Placental epithelial cell (primary cell): ENCODE measurements around the gene PPA2. TPM values are rescaled to one million over a fixed set of nuclear protein-coding genes. Genes with fewer than 3 reads are reported as not detected.

Experiments used
- small RNA-seq: library from RNA; depleted of rRNA; stranded (forward); fragments of <200 nt; gene quantifications from one replicate; pipeline ENCODE3, GENCODE V24; 2012
- total RNA-seq: library from RNA; depleted of rRNA; stranded (reverse); fragments of >200 nt; gene quantifications from 2 replicates; pipeline ENCODE4 v1.2.3, GENCODE V29; 2012

Gene PPA2
- 74.2 and 76.8 TPM in 2 replicates for total RNA-seq

DNA sequence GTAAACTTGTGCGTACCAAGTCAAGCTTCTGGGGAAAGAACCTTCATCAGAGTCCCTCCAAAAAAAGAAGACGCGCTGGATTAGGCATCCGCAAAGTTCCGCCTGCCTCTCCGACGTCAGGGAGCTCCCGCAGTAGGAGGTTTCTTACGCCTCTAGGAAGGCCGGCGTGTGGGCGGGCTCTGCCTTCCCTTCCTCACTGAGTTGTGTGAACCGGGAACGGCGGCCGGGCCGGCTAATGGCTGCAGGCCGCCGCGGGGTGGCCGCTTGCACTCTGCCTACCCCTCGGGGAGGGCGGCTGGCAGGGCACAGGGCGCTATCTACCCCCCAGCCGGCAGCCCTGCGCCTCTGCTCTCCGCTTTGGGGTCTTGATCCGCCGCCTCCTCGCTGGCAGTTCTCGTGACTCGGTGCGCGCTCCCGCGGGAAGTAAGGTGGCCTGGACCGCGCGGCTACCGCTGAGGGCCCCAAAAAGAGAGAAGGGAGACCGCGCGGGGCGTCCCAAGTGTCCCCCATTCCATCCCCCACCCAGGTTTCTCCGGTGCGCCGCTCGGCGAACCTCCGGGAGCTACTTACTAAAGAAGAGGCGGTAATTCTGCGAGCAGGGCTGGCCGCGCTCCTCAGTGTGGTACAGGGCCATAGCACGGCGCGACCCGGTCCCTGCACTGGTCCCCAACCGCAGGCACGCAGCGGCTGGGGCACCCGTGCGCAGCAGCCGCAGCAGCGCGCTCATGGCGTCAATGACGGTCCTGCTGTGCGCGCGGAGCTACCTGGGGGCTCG, at the start of gene PPA2:
Gene PPA2, minus strand, starts transcription at position 739 of the 775 bp plus-strand sequence. Its CDS starts 12 bp downstream, at position 727.

Small RNA genes lying within 50 kb of the gene (small RNA-seq; reads per million reads assigned to genes)
- 0.09 reads per million for gene RNU6-553P

Other genes starting within 250 kb of the PPA2 start
- gene ARHGEF38, start 78.6 kb upstream of the PPA2 start, total RNA-seq: under 0.01 TPM in 1 of 2 replicates, not detected in the other
- 13.0 and 18.1 TPM in 2 replicates for gene INTS12, start 234.6 kb upstream of the PPA2 start, total RNA-seq
- 8.9 and 10.2 TPM in 2 replicates for gene GSTCD, start 234.7 kb upstream of the PPA2 start, total RNA-seq